Stimulated activated CD4-positive, alpha-beta T cell treated with anti-CD3 and anti-CD28 coated beads, TNF-alpha, amount 100 ng/mL, for 24 hours (primary cell): Measurements from ENCODE around the gene EXOC3.

ENCODE experiments used
- DNase-seq, 3 experiments: peaks; one replicate each; pipeline ENCODE4 v3.0.0-alpha.2; 2020; ENCODE audit warnings: low read depth in 3 of 3

The EXOC3 gene

DNA sequence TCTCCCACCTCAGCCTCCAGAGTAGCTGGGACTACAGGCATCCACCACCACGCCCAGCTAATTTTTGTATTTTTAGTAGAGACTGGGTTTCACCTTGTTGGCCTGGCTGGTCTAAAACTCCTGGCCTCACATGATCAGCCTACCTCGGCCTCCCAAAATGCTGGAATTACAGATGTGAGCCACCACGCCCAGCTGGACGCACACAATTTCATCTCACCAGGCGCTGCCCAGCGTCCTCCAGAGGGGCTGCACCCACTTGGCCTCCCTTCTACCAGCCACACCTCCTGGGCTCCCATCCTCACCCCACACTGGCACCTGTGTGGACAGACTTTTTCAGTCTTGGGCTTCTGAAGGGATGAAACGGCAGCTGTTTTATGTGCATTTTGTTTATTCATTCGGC is 3.8 kb upstream of the EXOC3 start:
- no peak for DNase-seq

DNA sequence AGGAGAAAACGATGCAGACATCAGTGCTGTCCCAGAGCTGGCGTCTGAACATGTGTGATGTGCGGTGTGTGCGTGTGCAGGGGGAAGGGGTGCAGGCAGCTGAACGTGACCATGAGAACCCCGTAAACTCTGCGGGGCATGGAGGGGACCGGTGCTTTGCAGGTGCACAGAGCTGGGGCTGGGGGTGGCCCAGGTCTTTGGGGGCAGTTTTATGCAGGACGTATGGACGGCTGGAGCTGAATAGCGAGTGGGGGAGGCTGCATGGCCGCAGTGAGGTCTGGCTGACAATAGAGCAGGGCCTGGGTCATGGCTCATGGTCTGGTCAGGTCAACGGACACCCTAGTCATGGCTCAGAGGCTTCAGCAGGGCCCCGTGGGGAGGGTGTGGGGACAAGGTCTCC is 3.3 kb upstream of the EXOC3 start:
- DNase-seq = no peak

DNA sequence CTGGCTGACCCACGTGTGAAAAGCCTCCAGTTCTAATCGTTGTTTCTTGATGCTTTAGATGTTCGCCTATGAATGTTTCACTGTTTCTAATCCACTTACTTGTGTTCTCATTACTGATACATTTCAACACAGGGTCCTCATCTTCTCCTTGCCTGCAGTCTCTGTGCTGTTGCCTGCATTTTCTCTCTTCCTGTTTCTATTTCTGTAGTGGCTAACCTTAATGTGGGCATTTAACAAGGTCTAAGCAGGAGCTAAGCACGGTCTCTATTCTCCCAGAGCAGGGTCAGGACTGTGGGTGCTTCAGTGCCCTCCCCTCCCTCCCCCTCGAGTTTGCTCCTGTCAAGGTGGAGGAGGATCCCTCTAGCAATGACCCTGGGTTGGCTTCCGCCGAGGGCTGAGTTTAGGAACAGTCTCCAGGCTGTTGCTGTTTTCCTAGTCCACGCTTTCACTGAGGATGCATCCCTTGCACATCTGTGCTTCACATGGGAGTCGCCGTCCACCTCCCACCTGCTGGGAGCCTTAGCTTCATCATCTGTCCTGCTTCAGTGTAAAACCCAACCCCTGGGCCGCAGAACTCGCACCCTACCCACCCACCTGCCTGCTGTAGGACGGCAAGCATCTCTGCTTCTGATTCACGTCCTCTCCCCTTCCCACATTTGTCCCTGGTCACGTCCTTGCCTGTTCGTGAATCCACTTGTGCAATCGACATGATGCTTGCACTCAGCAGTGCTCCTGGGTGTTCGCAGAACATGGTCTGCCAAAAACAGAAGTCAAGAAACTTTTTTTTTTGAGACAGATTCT is 2.4 kb upstream of the EXOC3 start:
- DNase-seq = no peak

DNA sequence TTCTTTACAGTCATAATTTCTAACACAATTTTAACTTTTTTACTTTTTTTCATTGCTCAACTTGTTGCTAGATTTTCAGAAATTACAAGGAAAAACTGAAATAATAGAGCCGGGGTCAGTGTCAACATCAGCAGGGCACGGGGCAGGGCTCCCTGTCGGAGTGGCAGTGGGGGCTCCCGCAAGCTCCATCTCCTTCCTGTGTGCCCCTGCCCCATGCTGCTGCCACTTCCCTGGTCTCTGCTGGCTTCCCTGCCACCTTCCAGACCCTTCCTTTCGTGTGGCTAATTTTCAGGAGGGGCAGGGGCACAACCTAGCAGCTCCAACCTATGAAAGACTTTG is 1.0 kb upstream of the EXOC3 start:
- DNase-seq = no peak

DNA sequence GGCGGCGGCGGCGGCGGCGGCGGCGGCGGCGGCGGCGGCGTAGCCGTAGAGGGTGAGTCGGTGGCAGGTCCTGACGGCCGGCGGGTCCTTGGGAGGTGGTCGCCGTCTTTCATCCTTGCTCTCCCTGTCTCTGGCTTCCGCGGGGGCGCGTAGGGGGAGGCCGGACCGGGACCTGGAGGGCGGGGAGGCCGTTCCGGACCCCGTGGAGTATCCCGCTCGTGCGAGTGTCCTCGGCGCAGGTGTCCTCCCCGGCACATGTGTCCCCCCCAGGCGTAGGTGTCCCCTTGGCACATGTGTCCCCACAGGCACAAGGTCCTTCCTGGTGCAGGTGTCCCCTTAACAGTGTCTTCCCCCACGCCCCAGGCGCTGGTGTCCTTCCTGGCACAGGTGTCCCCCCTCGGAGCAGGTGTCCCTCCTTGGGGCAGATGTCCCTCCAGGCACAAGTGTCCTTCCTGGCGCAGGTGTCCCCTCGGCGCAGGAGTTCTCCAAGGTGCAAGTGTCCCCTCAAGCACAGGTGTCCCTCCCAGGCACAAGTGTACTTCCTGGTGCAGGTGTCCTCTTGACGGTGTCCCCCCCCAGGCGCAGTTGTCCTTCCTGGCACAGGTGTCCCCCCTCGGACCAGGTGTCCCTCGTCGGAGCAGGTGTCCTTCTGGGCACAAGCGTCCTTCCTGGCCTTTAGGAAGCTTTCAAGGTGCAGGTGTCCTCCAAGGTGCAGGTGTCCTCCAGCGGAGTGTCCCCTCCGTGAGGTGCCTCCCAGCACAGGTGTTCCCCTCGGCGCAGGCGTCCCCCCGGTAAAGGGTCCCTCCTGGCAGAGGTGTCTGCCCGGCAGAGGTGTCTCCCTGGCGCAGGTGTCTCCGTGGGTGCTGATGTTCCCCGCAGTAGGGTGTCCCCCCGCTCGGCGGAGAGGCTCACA is 519 bp downstream of the EXOC3 start:
- DNase-seq = peak in 1 of 3 experiments; percentile 16

DNA sequence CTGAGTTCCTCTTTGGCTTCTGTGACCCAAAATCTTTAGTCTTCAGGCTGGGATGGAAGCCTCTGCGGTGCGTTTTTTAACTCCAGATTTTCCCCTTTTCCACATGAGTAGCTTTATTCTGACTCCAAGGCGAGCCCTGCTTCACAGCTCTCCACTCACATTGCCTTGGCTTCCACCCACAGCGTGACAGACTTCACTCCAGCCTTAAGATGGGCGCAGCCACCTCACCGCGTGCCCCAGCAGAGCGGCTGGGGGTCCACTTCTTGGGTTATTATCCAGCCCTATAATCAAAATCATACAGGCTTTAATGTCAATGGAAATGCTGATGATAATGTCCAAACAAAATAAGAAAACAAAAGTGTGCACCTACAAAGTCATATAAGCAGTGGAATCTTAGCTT is 1.2 kb downstream of the EXOC3 start:
- DNase-seq = no peak

DNA sequence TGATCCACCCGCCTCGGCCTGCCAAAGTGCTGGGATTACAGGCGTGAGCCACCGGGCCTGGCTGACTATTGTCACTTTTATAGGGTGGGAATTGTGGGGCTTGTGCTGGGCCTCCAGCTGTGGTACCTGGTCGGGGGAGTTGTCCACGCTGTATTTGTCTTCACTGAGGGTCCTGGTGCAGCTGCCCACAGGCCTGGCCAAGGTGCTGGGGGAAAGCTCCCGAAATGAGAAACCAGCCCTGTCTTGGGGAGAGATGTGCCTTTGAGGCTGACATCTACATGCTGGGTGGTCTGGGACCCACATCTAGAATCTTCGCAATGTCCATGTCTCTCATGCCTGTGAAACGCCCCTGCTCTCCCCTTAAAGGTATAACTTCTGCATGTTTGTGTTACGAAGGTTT is 2.6 kb downstream of the EXOC3 start:
- no peak for DNase-seq

DNA sequence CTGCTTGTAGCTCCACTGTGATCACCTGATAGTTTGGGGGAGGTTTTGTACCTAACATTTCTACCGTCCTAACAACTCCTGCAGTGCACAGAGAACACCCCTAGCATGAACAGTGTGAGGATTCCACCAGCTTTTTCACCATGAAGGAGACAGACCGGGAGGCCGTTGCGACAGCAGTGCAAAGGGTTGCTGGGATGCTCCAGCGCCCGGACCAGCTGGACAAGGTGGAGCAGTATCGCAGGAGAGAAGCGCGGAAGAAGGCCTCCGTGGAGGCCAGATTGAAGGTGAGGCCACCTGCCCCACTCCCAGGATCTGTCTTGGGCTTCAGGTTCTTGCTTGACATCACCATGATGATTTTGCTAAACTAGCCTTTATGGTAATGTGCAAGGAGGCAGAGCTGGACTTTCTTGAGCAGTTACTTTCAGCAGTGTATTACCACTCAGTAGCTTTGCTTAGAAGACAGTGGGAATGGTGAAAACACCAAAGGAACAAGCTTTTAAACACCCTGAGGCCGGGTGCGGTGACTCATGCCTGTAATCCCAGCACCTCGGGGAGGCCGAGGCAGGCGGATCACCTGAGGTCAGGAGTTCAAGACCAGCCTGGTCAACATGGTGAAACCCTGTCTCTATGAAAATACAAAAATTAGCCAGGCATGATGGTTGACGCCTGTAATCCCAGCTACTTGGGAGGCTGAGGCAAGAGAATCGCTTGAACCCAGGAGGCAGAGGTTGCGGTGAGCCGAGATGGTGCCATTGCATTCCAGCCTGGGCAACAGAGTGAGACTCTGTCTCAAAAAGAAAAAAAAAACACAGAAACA is 3.3 kb downstream of the EXOC3 start:
- no peak for DNase-seq

DNA sequence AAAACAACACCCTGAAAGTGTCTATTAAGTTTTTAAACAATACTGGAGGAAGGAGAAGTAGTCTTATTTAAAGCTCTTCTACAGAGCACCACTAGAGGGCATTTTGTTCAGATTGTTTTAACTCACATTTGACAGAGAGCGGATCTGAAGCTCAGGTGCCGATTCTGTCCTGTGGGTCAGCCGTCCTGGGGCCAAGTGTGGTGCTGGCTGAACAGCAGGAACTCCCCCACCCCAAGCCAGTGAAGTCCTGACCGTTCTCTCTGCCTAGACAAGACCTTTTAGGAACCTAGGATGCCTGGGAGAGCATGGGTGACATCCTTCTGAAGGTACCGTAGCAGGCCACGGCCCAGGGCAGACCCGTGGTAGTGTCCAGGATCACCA is 3.9 kb downstream of the EXOC3 start:
- no peak for DNase-seq

DNA sequence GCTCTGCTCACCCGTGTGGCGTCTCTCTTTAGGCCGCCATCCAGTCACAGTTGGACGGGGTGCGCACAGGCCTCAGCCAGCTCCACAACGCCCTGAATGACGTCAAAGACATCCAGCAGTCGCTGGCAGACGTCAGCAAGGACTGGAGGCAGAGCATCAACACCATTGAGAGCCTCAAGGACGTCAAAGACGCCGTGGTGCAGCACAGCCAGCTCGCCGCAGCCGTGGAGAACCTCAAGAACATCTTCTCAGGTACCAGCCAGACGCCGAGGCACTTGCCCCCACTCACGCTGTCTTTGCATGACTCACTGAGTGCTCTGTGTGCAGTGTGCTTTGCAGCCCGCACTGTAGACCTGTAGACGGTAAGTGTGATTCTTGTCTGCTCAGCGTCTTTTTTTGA is 4.5 kb downstream of the EXOC3 start:
- DNase-seq = no peak

DNA sequence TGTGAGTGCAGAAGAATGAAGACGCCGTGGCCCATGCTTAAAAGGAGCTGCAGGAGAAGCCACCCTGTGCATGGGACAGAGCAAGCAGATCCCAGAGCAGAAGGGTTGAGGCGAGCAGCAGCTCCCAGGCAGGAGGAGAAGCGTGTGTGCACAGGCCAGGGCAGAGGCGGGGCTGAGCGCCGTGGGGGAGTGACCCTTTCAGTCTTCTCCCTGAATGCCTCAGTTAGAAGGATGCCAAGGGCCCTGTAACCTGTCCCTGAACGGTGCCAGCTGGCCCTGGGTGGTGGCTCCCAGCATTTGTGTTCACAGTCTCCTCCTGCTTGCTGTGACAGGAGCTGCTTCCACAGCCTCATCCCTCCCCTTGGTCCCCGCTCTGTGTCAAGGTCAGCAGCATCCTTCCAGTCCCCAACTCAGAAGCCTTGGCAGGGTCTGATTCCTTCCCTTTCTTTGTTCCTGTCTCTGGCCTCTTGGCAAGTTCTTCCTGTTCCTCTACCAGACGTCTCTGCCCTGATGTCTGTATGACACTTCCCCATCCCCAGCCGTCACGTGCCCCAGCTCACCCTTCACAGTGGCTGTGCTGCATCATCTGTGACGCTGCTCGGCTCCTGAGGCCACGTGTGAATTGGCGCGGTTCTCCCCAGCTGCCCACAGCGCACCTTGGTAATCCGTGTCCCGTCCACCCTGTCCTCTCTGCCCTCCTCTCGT is 5.2 kb downstream of the EXOC3 start:
- DNase-seq = no peak

DNA sequence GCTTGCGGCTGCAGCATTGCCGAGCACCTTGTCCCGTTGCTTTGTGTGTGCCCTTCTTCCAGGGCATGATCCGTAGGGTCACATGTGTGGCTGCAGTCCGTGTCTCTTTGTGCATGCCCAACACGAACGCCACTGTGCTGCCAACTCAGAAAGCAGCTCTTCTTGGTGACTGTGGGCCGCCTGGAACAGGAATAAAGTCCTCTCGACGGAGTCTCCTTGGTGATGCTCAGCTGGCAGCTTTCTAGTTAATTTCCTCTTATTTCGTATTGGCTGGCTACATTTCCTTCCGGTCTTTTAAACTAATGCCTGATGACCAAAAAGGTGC is 5.8 kb downstream of the EXOC3 start:
- no peak for DNase-seq

DNA sequence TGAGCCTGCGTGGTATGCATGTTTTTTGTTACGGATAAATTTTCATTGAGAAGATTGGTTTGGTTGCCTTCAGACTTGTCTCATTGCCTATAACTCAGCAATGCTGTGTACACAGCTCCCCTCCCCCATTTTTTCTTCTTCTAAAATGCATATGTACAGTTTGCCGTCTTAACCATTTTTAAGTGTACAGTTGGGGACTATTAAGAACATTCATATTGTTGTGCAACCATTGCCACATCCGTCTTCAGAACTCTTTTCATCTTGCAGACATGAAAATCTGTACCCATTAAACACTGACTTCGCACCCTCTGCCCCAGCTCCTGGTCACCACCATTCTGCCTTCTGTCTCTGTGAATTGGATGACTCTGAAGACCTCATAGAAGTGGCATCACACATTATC is 6.2 kb downstream of the EXOC3 start:
- DNase-seq = no peak

DNA sequence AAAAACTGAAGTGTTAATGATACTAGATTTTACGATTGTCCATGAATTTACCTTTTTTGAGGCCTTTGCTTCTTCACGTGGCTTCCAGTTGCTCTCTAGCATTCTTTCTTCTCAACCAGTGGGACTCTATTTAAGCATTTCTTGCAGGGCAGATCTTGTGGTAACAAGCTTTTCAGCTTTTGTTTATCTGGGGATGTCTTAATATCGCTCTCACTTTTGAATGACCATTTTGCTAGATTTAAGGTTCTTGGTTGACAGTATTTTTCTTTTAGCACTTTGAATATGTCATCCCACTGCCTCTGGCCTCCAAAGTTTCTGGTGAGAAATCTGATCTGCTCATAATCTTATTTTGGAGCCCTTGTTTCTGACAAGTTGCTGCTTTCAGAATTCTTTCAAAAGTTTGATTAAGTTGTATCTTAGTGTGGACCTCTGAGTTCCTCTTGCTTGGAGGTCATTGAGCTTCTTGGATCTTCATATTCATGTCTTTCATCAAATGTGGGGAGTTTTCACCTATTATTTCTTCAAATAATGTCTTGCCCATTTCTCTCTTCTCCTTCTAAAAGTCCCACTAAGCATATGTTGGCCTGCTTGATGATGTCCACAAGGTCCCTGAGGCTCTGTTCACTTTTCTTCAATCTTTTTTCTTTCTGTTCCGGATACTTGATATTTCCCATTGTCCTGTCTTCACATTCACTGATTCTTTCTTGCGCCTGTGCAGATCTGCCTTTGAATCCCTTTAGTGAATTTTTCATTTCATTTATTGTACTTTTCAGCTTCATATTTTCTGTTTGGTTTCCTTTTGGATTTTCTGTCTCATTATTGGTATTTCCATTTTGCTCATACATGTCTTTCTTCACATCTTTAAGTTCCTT is 8.8 kb downstream of the EXOC3 start:
- DNase-seq = no peak

DNA sequence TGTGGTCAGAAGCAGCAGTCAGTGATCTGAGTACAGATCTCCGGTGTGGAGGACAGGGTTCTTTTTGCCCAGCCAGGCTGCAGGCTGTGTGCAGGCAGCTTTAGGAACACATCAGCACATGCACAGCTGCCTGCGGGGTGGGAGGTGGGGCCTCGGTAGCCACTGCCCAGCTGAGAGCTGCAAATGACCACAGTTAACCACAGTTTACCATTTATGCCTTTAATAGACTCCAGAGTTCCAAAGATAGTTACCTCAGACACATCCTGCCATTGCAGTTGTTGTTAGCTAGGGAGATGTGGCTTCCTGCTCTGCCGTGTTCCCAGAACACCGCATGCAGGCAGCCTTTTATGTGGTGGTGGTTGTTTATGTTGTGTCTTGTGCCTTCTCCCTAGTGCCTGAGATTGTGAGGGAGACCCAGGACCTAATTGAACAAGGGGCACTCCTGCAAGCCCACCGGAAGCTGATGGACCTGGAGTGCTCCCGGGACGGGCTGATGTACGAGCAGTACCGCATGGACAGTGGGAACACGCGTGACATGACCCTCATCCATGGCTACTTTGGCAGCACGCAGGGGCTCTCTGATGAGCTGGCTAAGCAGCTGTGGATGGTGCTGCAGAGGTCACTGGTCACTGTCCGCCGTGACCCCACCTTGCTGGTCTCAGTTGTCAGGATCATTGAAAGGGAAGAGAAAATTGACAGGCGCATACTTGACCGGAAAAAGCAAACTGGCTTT is 10.2 kb downstream of the EXOC3 start:
- DNase-seq = no peak

DNA sequence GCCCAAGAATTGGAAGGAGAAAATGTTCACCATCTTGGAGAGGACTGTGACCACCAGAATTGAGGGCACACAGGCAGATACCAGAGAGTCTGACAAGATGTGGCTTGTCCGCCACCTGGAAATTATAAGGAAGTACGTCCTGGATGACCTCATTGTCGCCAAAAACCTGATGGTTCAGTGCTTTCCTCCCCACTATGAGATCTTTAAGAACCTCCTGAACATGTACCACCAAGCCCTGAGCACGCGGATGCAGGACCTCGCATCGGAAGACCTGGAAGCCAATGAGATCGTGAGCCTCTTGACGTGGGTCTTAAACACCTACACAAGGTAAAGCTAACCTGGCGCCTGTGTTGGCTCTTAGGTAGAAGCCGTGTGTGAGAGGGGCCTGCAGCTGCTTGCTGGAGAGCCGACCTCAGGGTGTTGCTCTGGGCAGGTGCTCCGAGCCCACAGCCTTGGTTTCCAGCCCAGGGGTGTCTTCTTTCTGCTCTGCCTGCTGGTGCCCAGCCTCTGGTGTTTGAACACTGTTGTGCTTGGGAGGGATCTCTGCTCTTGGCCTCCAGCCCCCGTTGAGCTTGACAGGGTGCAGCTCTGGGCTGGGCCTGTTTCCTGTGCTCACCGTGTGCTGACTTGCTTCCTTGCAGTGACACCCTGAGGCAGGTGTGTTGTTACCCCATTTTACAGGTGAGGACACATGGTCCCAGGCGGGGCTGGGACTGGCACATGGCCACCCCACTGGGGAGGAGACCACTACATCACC is 10.9 kb downstream of the EXOC3 start:
- no peak for DNase-seq

DNA sequence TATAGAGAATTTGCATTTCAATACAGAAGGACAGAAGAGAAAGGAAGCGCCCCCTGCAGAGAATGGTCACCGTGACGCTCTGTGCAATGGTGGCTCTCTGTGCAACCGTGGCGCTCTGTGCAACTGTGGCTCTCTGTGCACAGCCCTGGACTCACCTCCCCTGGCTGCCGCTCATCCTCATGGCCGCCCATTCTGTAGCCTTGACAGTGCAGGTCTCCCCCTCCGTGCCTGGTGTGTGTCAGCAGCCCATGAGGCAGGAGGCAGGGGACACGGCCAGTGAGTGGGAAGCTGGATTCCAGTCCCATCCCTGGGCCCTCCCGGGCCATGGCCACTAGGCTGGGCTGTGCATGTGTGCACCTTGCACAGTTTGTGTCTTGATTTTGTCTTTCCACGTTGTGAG is 12.0 kb downstream of the EXOC3 start:
- no peak for DNase-seq

DNA sequence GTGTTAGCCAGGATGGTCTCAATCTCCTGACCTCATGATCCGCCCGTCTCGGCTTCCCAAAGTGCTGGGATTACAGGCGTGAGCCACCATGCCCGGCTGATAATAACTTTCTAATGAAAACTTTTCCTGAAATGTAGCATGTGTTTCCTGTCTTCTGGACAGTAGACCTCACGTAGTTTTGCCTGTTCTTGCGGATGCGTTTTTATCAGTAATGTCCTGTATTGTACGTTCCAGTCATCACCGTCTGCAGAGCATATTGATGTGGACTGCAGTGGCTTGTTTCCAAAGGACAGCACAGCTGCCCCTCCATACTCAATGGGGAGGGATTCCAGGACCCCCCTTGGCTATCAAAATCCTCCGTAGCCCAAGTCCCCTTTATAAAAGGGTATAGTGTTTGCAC is 12.8 kb downstream of the EXOC3 start:
- DNase-seq = no peak

DNA sequence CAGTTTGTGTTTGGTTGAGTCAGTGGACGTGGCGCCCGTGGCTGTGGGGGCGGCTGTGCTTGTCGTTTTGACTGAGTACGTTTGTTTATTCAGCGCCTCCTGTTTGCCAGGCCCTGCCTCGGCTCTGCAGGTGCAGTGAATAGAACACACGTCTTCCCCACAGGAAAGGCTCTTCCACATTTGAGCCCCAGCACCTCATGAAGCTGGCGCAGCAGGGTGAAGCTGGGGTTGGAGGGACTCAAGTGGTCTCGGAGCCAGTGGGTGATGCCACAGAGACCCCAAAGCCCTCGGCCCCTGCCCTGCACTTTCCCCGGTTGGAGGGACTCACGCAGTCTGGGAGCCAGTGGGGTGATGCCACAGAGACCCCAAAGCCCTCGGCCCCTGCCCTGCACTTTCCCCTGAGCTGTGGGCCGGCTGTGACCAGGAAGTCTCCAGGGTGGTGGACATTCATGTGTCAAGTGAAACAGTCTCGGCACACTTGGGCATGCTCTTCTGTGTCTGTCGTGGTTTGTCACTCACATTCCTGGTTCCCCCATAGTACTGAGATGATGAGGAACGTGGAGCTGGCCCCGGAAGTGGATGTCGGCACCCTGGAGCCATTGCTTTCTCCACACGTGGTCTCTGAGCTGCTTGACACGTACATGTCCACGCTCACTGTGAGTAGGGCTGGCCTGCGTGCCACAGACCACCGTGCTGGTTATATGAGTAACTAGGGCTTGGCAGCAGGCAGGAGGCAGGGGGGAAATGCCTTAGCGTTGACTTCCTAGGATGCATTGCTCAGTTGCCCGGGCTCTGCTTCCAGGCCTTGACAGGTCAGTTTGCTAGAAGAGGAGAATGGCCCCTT is 13.6 kb downstream of the EXOC3 start:
- no peak for DNase-seq
